Activated T-cell treated with anti-CD3 and anti-CD28 coated beads for 1 hour (primary cell): ENCODE results near the gene ADK.
"Not testable (repeated sequence)": the region's sequence is repeated elsewhere in the genome, so short reads cannot be mapped to it uniquely, and the experiment has no call there.

Source experiments
- DNase-seq: peaks from one replicate; pipeline ENCODE4 v3.0.0-alpha.2; 2020; ENCODE audit warnings: low read depth

ADK gene

DNA sequence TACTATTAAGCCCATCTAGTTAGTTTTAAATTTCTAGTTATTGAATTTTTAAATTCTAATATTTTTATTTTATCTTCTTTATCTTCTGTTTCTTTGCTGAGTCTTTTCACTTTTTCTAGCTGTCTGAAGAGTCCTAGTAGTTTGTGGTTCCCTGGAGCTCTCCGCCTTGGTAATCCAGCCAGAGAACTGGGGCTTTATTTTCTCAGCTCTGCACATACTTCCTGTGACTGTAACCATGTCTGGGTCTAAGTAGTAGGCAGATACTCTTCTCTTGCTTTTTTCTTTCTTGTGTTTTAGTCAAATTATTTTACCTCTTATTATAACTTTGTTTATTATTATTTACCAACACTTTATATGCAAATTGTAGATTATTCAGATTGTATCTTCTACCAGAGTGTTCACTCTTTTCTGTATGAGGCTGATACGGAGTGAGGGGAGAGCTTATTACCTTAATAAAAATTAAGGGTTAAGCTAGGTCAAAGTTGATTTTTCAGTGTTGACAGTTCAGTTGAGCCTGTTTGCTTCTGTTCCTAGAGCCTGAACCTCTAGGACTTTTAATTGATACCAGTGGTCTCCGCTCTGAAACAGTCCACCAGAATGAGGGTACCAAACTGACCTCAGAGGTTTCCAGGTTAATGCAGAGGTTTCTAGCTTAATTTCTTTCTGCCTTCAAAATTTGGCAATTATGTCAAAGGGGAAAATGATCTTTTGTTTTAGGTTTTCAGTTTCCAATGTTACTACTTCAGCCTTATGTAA, 155.4 kb downstream of the ADK start:
- no peak for DNase-seq

DNA sequence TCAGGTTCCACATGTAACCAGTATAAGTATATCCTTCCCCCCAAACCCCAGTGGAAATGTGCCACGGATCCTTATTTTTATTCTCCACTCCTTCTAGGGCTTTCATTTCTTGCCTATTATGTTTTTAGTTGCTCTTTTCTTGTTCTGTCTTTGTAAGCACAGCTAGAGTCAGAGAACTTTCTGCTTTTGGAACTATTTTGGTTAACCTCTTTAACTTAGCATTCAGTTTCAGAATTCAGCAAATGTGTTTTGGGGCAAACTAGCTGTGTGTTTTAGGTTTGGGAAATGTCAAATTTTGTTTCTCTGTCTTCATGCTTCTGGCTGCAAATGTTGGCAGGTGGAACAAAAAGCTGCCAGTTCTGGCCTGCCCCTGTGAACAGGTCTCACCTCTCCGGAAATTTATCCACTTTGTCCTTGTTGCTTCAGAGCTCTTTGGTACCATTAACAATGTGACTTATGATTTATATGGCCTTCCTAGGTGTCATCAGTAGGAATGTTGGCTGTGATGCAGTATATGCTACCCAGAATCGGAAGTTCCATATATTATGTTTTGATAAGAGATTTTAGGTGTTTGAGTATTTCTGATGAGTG, 156.1 kb downstream of the ADK start:
- no peak for DNase-seq

DNA sequence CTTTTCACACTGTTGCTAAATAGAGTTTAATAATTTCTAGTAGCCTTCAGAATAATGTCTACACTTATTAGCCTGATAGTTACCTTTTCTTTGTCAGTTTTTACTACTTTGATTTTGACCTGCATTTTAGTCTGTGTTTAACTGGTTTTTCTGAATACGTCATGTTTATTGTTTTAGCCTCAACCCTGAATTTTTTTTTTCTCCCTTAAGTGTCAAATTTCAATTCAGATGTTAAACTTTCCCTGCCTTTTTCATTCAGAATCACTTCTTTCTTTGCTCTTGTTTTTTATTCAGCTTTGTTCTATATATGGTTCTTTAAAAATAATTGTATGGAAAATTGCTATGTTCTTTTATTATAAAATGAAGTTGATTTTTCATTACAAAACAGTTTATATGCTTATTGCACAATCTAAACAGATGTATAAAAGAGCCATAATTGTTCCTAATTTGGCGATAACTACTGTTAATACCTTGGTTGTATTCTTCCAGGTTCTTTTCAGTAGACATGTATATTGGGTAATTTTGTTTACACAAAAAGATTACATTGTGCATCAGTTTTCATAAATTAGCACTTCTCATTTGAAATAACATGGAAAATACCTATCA, 159.7 kb downstream of the ADK start:
- no peak for DNase-seq

DNA sequence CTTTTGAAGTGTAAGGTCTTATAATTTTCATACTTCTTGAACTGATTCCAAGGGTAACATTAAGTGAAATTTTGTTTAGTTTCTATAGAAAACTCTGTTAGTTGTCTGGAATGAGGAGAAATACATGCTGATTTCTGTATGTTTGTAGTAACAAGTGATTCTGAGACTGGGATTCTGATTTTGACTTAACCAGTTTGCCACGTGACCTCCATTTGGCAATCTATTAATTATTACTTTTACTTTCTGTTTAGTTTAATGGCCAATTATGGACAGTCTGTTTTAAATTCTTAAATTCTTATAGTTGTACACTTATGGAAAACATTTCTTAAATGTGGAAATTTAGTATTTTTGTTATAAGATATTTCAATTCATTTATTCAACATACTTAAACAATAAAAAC, 163.1 kb downstream of the ADK start:
- no peak for DNase-seq

DNA sequence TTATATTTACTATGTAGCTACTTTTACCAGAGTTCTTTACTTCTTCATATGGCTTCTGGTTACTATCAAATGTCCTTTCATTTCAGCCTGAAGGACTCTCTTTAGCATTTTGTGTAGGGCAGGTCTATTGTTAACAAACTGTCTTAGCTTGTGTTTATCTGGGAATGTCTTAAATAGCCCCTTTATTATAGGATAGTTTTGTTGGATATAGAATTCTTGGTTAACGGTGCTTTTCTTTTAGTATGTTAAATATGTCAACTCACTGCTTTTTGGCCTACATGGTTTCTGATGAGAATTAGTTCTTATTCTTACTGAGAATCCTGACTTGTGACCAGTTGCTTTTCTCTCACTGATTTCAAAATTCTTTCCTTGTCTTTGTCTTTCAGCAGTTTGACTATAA, 169.0 kb downstream of the ADK start:
- DNase-seq: no peak

DNA sequence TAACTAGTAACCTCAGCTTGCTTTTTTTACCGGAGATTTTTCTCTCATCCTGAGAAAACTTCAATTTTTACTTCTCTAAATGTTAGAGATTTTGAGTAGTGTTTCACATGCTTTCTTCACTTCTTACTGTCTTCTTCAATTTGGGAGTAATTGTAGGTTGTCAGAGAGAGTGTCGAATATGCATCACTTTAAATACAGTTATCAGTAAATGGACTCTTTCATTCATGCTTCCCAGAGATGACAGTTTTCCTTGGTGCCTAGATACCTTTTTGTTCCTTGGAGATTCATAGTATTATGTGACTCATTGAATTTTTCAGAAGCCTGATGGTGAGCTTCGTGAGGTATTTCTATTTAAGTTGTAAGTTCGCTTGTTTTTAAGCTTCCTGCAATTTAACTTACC, 169.7 kb downstream of the ADK start:
- DNase-seq: no peak

DNA sequence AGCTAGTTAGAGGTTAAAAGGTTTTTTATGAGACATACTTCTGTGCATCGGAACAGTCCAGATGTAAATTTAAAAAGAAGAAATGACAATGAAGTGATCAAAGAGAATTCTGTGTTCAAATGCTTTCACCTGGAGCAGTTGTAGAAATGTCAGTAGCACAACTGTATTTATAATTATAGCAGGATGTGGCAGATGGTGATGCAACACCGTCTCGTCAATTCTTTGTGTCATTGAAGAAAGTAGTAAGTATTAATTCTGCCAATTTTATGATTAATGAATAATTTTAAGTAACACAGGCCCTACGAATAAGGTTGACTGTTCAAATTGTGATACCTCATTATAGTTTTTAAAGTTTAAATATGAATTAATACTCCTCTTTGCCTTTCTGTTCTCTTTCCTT, 171.1 kb downstream of the ADK start:
- DNase-seq: no peak

DNA sequence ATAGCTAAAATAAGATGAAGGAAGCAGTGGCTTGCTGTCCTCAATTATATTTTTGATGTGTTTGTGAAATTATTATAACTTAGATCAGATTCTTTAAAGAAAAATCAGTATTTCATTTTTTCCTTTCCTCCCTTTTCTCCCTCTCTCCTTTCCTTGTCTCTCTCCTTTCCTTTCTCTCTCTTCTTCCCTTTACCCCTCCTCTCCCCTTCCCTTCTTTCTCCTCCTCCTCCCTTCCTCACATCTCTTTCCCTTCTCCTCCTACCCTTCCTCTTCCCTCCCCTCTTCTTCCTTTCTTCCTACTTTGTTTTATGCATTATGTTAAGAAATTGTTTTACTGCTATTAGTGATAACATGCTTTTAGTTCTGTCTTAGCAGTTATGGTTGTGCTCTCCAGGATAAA, 171.5 kb downstream of the ADK start:
- no peak for DNase-seq

DNA sequence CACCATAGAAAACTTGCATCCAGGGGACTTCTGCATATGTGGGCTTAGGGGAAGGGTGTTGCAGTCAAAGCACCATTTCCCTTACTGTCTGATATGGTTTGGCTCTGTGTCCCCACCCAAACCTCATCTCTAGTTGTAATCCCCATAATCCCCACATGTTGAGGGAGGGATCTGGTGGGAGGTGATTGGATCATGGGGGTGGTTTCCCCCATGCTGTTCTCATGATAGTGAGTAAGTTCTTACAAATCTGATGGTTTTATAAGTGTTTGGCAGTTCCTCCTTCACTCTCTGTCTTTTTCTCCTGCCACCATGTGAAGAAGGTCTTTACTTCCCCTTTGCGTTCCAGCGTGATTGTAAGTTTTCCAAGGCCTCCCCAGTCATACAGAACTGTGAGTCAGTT, 177.4 kb downstream of the ADK start:
- no peak for DNase-seq

DNA sequence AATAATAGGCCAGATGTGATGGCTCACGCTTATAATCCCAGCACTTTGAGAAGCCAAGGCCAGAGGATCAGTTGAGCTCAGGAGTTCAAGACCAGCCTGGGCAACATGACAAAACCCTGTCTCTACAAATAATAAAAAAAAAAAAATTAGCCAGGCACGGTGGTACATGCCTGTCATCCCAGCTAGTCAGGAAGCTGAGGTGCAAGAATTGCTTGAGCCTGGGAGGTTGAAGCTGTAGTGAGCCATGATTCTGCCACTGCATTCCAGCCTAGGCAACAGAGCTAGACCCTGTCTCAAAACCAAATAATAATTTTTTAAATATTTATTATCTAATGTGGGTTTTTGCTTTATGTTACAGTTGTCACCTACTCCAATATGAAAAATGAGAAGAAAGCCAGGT, 178.9 kb downstream of the ADK start:
- DNase-seq: no peak

DNA sequence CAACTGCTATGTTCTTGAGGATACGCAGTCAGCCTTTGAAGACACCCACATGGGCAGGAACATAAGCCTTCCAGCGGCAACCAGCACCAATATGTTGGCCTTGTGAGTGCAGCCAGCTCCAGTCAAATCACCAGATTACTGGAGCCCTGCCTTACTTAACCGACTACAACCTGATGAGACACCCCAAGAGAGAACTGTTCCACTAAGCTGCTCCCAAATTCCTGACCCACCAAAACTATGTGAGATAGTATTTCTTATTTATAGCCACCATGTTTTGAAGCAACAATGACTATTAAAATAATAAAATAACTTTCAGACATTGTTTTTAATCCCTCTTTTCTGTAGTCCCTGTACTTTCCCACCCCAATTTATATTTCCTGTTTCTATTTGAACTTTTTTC, 179.6 kb downstream of the ADK start:
- DNase-seq: no peak

DNA sequence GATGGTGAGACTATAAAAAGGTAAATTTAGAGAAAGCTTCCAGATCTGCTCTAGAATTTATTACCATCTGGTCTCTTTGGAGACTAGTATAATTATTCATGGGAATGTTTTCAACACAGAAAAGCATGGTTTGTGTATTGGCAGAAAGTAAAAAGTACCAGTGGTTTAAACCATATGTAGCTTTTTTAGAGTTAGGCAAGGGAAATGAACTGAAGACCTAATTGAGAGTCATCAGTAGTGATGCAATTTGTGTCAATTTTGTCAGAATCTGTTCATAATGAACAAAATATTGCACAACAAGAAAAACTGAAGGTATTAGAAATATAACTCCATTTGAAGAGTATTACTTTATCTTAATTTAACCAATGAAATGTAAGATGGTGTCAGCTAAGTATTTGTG, 181.4 kb downstream of the ADK start:
- DNase-seq: no peak

DNA sequence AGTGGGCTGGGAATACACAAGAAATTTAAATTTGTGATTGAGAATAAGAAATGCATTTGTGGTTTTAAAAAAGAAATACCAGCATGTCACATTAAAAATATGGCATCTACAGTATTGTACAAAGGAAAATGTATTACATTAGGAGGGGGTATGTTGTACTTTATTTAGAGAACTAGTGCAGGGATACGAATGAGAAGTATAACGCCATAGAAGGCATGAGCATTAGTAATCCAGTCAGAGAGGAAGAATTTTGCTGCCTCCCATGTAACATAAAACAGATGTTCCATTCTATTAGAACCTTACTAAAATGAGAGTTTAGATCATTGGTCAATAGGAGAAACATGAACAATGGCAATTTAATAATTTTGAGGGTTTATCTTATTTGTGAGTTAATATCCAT, 182.2 kb downstream of the ADK start:
- DNase-seq: no peak

DNA sequence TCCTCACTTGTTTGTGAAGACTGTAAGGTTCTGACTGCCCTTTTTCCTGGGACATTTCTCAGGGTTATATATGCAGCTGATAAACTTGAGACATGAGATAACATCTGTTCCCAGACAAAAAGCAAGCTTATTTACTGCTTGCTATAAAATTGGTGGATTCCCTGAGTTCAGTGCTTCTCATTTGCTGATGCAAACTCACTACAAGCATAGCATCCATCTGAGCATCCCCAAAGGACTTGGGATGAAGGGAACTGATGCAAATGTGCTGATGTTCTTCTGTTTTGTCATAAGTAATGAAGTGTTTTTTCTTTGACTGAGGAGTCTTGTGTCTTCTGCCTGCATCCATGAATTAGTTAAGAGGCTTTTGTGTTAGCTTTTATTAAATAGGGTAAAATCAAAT, 183.2 kb downstream of the ADK start:
- DNase-seq: no peak

DNA sequence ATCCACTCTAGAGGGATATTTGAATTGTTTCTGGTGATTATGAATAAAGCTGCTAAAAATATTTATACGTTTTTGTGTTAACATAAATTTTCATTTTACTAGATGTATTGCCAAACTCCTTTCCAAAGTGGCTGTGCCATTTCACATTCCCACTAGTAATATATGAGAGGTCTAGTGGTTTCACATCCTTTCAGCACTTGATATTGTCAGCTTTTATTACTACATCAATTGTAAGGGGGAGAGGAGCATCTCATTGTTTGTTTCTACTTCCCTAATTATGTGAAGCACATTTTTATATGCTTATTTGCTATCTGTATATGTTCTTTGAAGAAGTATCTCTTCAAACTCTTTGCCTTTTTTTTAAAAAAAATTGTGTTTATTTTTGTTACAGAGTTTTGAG, 184.5 kb downstream of the ADK start:
- DNase-seq: no peak

DNA sequence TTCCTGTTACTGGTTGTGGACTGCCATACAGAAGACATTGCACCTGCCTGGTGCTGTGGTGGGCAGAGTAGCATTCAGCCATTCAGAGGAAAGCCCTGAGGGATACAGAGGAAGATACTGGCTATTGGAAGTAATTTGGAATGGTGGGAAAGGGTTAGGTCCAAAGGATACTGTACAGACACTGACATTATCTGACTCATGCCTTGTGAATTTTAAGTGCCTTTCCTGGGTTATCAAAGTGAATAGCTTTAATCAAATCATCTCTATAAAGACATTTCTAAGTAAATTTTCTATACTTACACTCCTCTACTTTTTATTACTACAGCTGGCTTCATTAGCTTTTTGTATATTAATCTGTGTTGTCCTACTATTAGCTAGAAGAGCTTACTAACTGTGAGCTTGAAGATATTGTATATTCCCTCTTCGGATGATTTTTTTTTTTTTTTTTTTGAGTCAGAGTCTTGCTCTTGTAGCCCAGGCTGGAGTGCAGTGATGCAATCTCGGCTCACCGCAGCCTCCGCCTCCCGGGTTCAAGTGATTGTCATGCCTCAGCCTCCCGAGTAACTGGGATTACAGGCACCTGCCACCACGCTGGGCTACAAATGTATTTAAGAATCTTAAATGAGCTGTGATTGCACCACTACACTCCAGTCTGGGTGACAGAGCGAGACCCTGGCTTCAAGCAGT, 186.5 kb downstream of the ADK start:
- DNase-seq: no peak

DNA sequence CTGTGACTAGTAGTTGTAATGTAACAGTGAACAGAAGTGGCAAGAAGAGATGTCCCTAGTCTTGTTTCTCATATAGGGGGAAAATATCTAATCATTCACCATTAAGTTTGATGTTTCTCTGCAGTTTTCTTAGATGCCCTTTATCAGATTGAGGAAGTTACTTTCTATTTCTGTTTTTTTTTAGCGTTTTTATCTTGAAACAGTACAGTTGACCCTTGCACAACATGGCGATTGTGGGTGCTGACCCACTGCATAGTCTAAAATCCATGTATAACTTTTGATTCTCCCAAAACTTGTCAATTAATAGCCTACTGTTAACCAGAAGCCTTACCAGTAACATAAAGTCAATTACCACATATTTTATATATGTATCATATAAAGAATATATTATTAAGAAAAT, 192.0 kb downstream of the ADK start:
- no peak for DNase-seq

DNA sequence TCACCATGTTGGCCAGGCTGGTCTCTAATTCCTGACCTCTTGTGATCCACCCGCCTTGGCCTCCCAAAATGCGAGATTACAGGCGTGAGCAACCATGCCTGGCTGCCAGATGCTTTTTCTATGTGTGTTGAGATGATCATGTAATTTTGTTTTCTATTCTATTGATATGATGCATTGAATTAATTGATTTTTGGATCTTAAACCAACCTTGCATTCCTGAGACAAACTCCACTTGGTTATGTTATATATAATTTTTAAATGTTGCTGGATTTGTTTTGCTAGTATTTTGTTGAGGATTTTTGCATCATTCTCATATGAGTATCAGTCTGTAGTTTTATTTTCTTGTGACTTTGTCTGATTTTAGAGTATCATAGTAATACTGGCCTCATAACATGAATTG, 192.8 kb downstream of the ADK start:
- no peak for DNase-seq

DNA sequence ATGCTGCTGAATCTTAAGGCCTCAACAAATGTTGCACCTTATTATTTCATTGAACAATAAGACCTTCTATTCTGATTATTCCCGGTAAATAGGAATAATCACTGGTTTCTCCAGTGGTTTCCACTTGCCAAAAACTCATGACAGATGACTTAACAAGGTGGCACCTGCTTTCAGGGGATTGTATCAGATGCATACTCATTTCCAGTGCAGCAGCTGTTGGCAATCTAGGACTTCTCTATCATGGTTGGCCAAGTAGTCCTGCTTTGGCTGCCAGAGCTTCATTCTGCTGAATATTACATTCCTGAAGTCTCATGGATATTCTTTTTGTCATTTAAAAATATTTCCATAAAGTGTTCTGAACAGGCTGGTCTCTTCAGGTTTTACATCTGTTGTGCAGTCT, 193.3 kb downstream of the ADK start:
- DNase-seq: no peak

DNA sequence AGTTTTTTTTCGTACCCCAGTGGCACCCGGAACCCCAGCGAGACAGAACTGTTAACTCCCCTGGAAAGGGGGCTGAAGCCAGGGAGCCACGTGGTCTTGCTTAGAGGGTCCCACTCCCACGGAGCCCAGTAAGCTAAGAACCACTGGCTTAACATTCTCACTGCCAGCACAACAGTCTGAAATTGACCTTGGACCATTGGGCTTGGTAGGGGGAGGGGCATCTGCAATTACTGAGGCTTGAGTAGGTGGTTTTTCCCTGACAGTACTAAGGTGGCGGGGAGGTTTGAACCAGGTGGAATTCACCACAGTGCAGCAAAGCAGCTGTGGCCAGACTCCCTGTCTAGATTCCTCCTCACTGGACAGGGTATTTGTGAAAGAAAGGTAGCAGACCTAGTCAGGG, 196.5 kb downstream of the ADK start:
- DNase-seq: no peak

DNA sequence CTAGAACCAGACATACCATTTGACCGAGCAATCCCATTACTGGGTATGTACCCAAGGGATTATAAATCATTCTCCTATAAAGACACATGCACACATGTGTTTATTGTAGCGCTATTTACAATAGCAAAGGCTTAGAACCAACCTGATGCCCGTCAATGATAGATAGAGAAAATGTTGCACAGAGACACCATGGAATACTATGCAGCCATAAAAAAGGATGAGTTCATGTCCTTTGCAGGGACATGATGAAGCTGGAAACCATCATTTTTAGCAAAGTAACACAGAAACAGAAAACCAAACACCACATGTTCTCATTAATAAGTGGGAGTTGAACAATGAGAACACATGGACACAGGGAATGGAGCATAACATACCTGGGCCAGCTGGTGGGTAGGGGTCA, 202.0 kb downstream of the ADK start:
- DNase-seq: not testable (repeated sequence)

DNA sequence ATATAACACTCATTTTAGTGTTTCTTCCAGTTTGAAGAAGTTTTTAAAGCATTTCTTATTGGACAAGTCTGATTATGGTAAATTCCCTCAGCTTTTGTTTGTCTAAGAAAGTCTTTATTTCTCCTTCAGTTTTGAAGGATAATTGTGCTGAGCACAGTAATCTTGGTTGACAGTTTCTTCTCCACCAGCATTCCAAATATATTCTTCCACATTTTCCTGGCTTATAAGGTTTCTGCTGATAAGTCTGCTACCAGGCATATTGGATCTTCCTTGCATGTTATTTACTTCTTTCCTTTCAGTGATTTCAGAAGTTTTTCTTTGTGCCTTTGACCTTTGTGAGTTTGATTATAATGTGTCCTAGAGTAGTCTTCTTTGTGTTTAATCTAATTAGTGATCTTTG, 210.7 kb downstream of the ADK start:
- DNase-seq: no peak

DNA sequence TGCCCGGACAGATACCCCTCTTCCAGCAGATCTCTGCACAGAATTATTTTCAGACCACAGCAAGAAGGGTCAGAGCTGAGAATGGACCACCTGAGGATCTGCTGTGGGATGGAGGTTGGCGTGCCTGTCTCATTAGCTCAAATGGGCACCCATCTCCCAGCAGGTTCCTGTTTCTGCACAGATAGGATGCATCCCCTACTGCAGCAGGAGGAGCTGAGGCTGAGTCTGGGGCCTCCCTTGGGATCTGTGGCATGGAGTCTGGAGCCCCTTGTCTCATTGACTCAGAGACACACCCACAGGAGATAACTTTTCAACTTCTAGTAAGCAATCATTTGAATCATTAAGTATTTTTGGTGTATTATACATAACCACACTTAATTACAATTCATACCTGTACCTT, 212.7 kb downstream of the ADK start:
- no peak for DNase-seq
